GM12865 (cell line): Measurements from ENCODE around the gene KRTAP10-3.

ENCODE experiments used
- DNase-seq: peaks from one replicate; pipeline ENCODE4 v3.0.0; 2010; ENCODE audit warnings: low read depth
- H3K4me3 ChIP-seq: 2 replicates; pipeline ENCODE4 v1.5.1; 2011; ENCODE audit warnings: mild to moderate bottlenecking, low read depth, low read length, control low read depth
- CTCF ChIP-seq: IDR thresholded peaks from 2 replicates; pipeline ENCODE4 v1.5.1; 2011; ENCODE audit warnings: low read length, control low read depth, low read depth, inconsistent platforms; ENCODE audit not compliant: insufficient read depth; ENCODE audit errors: missing control alignments

KRTAP10-3 gene

GRCh38 chr21:44571844-44572782 lies 13.5 kb upstream of the KRTAP10-3 start:
- no peak for TF ChIP-seq CTCF
- H3K4me3 ChIP-seq, result no peak overlapping the region
- DNase-seq, result no peak

- no peak overlapping the region for H3K4me3 ChIP-seq
These were observed 12.7 kb upstream of the KRTAP10-3 start for GRCh38 chr21:44571296-44571695.

GRCh38 chr21:44569861-44570517 lies 11.4 kb upstream of the KRTAP10-3 start:
- DNase-seq, result no peak
- no peak for TF ChIP-seq CTCF
- no peak overlapping the region for H3K4me3 ChIP-seq

More at GRCh38 chr21:44571296-44571695, 12.7 kb upstream of the KRTAP10-3 start:
- no peak for DNase-seq
- no peak for TF ChIP-seq CTCF

GRCh38 chr21:44568667-44569556 lies 10.3 kb upstream of the KRTAP10-3 start:
- no peak for DNase-seq
- H3K4me3 ChIP-seq, result no peak overlapping the region

GRCh38 chr21:44568261-44568660 lies 9.7 kb upstream of the KRTAP10-3 start:
- TF ChIP-seq CTCF, result no peak
- no peak overlapping the region for H3K4me3 ChIP-seq
- no peak for DNase-seq

More at GRCh38 chr21:44568667-44569556, 10.3 kb upstream of the KRTAP10-3 start:
- TF ChIP-seq CTCF, result no peak

- TF ChIP-seq CTCF, result no peak
- DNase-seq, result no peak
- H3K4me3 ChIP-seq, result no peak overlapping the region
These were observed 9.0 kb upstream of the KRTAP10-3 start for GRCh38 chr21:44567481-44568171.
